ENCODE results near the gene MRC1. TPM values are rescaled to one million over a fixed set of nuclear protein-coding genes. Genes with fewer than 3 reads are reported as not detected.

Gene MRC1
- total RNA-seq, 1 experiment from 2014 or later, result 0.07 TPM

GRCh38 chr10:17784688-17785087, 24.5 kb upstream of the MRC1 start:
- Histone ChIP-seq H3K36me3 (ENCODE audit: low read depth) (no peaks in the 10 kb centered on the region), H3K9me3 (ENCODE audit: insufficient read depth, low read depth) (no peaks in the 10 kb centered on the region), H3K4me2 (no peak overlapping the region), H3K27ac (no peak overlapping the region), H3K27me3 (ENCODE audit: insufficient read depth, low read depth) (no peaks in the 10 kb centered on the region), H3K79me2 (ENCODE audit: low read depth) (no peaks in the 10 kb centered on the region), H3K4me1 (replicated peaks; ENCODE audit: insufficient read depth) (peaks cover 9% of the 10 kb centered on the region), H3K9me2 (ENCODE audit: insufficient read depth) (no peaks in the 10 kb centered on the region), H2AFZ (no peak overlapping the region), H3K4me3 (no peak overlapping the region), H3F3A (ENCODE audit: insufficient read depth, low read depth) (no peaks in the 10 kb centered on the region), H4K20me1 (ENCODE audit: insufficient read depth) (no peaks in the 10 kb centered on the region)
- BruUV-seq (replicated peaks), result no TSS peak
- TF ChIP-seq, protein P1, sequence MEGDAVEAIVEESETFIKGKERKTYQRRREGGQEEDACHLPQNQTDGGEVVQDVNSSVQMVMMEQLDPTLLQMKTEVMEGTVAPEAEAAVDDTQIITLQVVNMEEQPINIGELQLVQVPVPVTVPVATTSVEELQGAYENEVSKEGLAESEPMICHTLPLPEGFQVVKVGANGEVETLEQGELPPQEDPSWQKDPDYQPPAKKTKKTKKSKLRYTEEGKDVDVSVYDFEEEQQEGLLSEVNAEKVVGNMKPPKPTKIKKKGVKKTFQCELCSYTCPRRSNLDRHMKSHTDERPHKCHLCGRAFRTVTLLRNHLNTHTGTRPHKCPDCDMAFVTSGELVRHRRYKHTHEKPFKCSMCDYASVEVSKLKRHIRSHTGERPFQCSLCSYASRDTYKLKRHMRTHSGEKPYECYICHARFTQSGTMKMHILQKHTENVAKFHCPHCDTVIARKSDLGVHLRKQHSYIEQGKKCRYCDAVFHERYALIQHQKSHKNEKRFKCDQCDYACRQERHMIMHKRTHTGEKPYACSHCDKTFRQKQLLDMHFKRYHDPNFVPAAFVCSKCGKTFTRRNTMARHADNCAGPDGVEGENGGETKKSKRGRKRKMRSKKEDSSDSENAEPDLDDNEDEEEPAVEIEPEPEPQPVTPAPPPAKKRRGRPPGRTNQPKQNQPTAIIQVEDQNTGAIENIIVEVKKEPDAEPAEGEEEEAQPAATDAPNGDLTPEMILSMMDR (conservative IDR thresholded peaks at IDR 0.05), result no peak
- no peak for TF ChIP-seq EZH2 (IDR thresholded peaks at IDR 0.05; ENCODE audit: low read depth)
- DNase-seq, result peak in 1 of 2 experiments; percentile 15
- intact Hi-C loops (cut with micrococcal nuclease; ENCODE audit: unreplicated experiment), result loop anchor here (5.0 kb wide), 2 partner anchors 42 to 142 kb away; partner anchors contain the start of gene STAM
- ChIA-PET CTCF (no interaction called here), POLR2A (ENCODE audit: unreplicated experiment) (no interaction called here)

GRCh38 chr10:17785276-17785930, 23.7 kb upstream of the MRC1 start:
- Histone ChIP-seq H3K4me2 (no peak overlapping the region), H3K79me2 (ENCODE audit: low read depth) (no peaks in the 10 kb centered on the region), H3F3A (ENCODE audit: insufficient read depth, low read depth) (no peaks in the 10 kb centered on the region), H3K4me1 (replicated peaks; ENCODE audit: insufficient read depth) (peaks cover 9% of the 10 kb centered on the region), H3K27me3 (ENCODE audit: insufficient read depth, low read depth) (no peaks in the 10 kb centered on the region), H3K9me3 (ENCODE audit: insufficient read depth, low read depth) (no peaks in the 10 kb centered on the region), H4K20me1 (ENCODE audit: insufficient read depth) (no peaks in the 10 kb centered on the region), H3K4me3 (no peak overlapping the region), H2AFZ (no peak overlapping the region), H3K27ac (no peak overlapping the region), H3K36me3 (ENCODE audit: low read depth) (no peaks in the 10 kb centered on the region), H3K9me2 (ENCODE audit: insufficient read depth) (no peaks in the 10 kb centered on the region)
- intact Hi-C loops (cut with micrococcal nuclease; ENCODE audit: unreplicated experiment), result no loop called here
- BruUV-seq (replicated peaks), result no TSS peak
- no peak for DNase-seq
- ChIA-PET CTCF (no interaction called here), POLR2A (ENCODE audit: unreplicated experiment) (no interaction called here)
- TF ChIP-seq EZH2 (IDR thresholded peaks at IDR 0.05; ENCODE audit: low read depth), result no peak
- TF ChIP-seq, protein P1 (conservative IDR thresholded peaks at IDR 0.05), result no peak

DNA sequence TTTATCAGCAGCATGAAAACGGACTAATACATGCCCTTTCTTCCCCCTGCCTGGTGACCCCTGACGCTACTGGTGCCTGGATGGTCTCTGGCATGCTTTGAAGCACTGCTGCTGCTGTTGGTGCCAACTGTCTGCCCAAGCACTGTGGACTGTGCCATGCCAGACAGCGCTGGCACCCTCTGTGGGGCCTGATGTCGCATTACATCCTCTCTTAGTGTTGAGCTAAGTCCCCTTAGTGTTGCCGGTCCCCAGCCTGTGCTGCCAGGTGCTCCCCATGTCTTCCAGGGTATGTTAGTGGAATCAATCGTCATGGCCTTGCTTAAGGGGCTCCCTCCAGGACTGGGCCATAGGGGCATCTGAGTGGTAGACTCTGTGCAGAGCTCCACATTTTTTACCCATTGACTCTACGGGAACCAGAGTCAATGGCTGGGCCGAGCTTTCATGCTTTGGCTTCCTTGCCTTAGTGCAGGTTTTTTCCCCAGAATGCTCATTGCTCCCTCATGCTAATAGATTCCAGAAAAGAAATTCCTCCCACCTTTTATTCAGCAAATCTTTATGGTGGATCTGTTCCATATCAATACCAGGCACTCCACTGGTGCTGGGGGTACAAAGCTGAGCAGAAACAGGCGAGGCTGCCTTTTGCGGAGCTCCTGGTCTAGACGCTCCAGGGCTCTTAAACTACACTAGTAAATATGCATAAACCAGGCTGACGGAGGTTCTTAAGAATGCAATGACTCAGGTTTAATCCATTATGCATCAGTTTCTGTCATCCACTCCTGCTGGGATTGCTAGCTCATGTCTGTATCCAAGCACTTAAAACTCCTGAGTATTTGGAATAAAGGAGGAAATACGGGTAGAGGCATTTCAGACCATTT, 21.8 kb upstream of the MRC1 start:
- DNase-seq, result peak; percentile 54 to 86
- POLR2A ChIA-PET (ENCODE audit: unreplicated experiment), result interaction anchor here (0.6 kb wide), 3 partner anchors 70 to 203 kb away, joined by 3 to 5 read pairs (median 4); no protein-coding TSS in a partner anchor
- CTCF ChIA-PET, result interaction anchor here (0.6 to 1.0 kb wide), 2 partner anchors 60 to 140 kb away, joined by 3 read pairs; no protein-coding TSS in a partner anchor
- intact Hi-C loops (cut with micrococcal nuclease; ENCODE audit: unreplicated experiment), result loop anchor here (1.0 kb wide), 2 partner anchors 48 to 136 kb away; no protein-coding TSS in a partner anchor
- Histone ChIP-seq H3F3A (ENCODE audit: insufficient read depth, low read depth) (no peaks in the 10 kb centered on the region), H3K4me1 (replicated peaks; ENCODE audit: insufficient read depth) (peaks cover 9% of the 10 kb centered on the region), H3K4me2 (peak overlapping the region; percentile 47), H4K20me1 (ENCODE audit: insufficient read depth) (no peaks in the 10 kb centered on the region), H3K27ac (no peak overlapping the region), H3K27me3 (ENCODE audit: insufficient read depth, low read depth) (no peaks in the 10 kb centered on the region), H3K4me3 (no peak overlapping the region), H3K9me3 (ENCODE audit: insufficient read depth, low read depth) (no peaks in the 10 kb centered on the region), H2AFZ (no peak overlapping the region), H3K36me3 (ENCODE audit: low read depth) (no peaks in the 10 kb centered on the region), H3K79me2 (ENCODE audit: low read depth) (no peaks in the 10 kb centered on the region), H3K9me2 (ENCODE audit: insufficient read depth) (no peaks in the 10 kb centered on the region)
- no peak for TF ChIP-seq EZH2 (IDR thresholded peaks at IDR 0.05; ENCODE audit: low read depth)
- TF ChIP-seq, protein P1 (conservative IDR thresholded peaks at IDR 0.05), result no peak
- BruUV-seq (replicated peaks), result TSS peak; percentile 93
